Activated CD4-positive, alpha-beta T cell treated with anti-CD3 and anti-CD28 coated beads, Interleukin-2, Interleukin-4, amounts not matched to agents 100 ng/mL and 50 ng/mL, durations not matched to agents 16 hours and 8 hours (primary cell): ENCODE data around the gene CD164L2.
"Not testable (repeated sequence)": the region's sequence is repeated elsewhere in the genome, so short reads cannot be mapped to it uniquely, and the experiment has no call there.

ENCODE experiments used
- DNase-seq: peaks from one replicate; pipeline ENCODE4 v3.0.0-alpha.2; 2020; ENCODE audit warnings: low spot score

The CD164L2 gene

DNA sequence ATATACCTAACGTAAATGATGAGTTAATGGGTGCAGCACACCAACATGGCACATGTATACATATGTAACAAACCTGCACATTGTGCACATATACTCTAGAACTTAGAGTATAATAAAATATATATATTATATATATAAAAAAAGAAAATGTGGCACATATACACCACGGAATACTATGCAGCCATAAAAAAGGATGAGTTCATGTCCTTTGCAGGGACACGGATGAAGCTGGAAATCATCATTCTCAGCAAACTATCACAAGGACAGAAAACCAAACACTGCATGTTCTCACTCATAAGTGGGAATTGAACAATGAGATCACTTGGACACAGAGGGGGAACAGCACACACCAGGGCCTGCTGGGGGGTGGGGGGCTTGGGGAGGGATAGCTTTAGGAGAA is 1.7 kb upstream of the CD164L2 start:
- DNase-seq, result not testable (repeated sequence)

DNA sequence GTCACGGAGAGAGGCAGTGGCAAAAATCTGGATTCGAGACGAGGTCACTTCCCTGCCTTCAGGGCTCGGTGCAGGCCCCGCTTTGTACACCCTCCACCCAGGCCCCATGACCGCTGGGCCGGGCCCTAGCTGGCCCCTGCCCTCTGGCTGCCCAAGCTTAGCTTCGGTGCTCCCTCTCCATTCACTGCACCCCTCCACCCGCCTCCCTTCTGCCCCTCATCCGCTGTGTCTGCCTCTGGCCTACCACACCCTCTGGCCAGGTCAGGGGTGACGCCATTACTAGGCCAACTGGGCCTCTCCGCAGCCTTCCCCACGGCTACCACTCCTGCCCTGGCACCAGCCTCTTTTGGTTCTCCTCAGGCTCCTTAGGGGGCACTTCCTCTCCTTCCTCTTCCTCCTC is 528 bp upstream of the CD164L2 start:
- no peak for DNase-seq

DNA sequence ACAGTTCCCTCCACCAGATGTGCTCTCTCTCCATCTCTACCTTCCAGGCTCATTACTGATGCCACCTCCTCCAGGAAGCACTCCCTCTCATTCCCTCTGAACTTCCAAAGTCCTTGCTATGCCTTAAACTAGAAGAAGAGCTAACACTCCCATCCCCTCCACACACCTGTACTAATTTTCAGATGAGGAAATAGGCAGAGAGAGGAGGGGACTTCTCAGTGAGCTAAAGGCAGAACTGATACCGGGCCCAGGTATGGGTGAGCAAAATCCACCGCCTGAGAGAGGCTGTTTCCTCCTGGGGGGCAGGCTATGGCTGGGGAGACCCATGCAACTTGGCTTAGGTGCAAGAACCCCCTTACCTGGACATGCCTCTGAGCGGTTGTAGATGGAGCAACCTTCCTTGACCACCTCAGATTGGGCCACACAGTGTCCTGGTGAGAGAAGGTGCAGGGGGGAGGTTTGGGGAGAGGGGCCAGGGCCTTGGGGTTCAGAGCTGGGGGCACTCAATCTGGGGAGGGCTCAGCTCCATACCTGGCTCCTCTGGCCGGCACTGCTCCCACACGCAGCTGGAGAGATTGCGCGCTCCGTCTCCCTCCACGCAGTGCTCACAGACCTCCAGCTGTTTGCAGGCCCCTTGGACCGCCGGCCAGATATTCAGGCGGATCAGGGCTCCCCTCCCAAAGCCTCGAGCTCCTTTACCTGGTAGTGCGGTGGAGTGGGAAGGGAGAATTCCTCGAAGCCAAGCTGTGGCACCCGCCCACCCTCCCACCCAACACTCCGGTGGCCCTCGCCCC is 967 bp downstream of the CD164L2 start:
- no peak for DNase-seq

- no peak for DNase-seq
These were observed 2.1 kb downstream of the CD164L2 start for GRCh38 chr1:27380766-27381733.

- DNase-seq, result no peak
These were observed 2.9 kb downstream of the CD164L2 start for GRCh38 chr1:27380224-27380623.

GRCh38 chr1:27379564-27380122 is 3.5 kb downstream of the CD164L2 start:
- DNase-seq, result no peak

GRCh38 chr1:27377760-27378495 is 5.2 kb downstream of the CD164L2 start:
- DNase-seq, result no peak

DNA sequence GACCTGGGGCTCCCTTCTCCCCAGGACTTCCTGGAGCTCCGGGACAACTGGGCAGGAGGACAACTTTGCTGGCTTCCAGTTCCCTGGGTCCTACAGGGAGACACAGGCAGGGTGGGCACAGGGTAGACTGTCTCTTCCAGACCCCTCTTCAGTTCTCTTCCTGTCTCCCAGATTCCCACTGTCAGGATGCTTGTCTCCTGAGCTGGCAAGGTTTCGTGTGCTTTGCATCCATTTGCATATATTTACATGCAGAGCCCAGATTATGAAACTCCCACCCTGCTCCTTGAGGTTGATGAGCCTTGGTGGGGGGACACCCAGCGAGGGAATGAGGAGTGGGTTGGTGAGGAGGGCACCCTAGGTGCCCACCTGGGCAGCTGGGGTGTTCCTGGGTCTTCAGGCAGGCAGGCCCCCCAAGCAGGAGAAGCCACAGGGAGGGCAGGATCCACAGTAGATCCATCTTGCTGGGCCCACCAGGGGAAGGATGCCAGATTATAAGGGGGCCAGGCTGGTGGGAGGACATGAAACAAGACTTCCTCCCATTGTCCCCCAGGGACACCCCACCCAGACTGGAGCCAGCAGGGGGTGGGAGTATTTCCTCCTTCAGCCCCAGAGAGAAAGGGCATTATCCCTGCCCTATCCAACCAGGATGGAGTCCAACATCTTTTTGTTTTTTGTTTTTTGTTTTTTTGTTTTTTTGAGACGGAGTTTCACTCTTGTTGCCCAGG is 8.6 kb downstream of the CD164L2 start, which contains the start of gene FCN3:
TSS of gene FCN3 (minus strand) at position 463 of the 725 bp plus-strand sequence. CDS start at position 457, 6 bp downstream.
- DNase-seq, result no peak

- DNase-seq, result no peak
These were observed 10.1 kb downstream of the CD164L2 start for GRCh38 chr1:27372808-27373690.

GRCh38 chr1:27372022-27372807 is 10.9 kb downstream of the CD164L2 start:
- DNase-seq, result no peak

- DNase-seq, result no peak
These were observed 14.1 kb downstream of the CD164L2 start for GRCh38 chr1:27368869-27369582.

GRCh38 chr1:27367160-27367650 is 15.9 kb downstream of the CD164L2 start:
- DNase-seq, result no peak

DNA sequence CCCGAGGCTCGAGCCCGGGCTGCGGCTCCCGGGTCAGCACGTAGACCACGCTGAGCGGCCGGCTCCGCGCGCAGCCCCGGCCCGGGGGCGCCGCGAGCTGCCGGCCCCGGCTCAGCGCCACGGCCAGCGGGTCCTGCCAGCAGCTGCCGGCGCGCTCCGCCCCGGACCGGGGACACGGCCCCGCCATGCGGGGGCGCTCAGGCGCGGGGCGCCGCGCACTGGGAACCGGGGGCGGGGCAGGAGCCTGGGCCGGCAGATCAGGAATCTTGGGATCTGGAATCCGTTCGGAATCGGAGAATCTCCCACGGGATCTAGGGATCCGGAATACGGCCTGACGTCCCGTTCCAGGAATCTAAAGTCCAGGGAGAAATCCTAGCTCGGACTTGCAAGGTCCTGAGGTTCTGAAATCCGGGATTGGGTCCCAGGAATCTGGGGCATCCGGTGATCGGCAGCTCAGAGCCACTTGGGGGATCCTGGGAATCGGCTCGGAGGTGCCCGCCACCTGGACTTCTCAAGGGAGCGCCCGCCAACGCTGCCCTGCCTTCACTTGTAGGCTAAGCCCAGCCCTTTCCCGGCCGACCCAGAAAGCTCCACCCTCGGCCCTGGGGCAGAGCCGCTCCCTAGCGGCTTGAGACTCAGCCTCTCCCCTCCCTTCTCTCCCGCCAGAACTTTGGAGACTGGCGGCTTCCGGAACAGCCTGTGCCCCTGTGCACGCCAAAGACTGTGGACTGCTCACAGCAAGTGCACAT is 16.5 kb downstream of the CD164L2 start, which contains the start of gene MAP3K6:
TSS of gene MAP3K6 (minus strand) at position 551 of the 749 bp plus-strand sequence. CDS start at position 187, 364 bp downstream.
- peak; percentile 37 for DNase-seq

GRCh38 chr1:27366113-27366410 is 17.1 kb downstream of the CD164L2 start:
- peak; percentile 75 for DNase-seq

DNA sequence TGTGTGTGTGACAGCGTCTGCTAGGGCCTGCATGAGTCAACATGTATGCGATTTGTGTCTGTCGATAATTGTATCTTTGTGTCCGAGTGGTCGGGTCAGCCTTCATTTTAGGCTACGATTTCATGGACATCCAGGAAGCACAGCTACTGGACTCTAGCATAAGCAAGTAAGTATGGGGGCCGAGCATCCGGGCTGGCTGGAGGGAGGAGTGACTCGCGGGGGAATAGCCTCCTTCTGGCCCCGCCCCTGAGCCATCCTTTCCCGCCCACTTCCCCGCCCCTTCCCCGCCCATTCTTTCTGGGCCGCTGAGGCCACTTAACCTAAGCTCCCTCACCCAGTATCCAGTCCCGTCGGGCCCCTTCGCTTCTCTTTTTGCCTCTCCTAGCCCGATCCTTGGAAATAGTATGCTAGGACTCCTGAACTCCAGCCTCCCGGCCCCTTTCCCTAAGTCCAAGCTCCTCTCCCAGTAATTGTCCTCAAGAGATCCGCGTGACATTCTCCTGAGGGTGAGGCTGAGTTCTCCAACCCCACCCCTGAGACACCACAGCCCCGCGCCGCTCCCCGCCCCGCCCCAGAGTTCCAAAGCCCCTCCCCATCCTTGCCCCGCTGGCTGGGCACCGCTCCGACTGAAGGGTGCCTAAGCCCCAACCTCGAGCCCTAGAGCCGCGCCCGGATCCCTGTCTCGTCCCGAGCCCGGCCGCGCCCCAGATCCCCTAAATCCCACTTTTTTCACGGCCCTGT is 17.6 kb downstream of the CD164L2 start:
- DNase-seq, result peak; percentile 81

- DNase-seq, result no peak
These were observed 18.3 kb downstream of the CD164L2 start for GRCh38 chr1:27364696-27365371.
